T-helper 17 cell (primary cell): ENCODE results near the gene CTDSPL. TPM values are rescaled to one million over a fixed set of nuclear protein-coding genes. Genes with fewer than 3 reads are reported as not detected.
A peak's percentile ranks its signal among the peaks of the same experiment; 100 is the strongest.

Experiments used
- ATAC-seq: fragments of 150-1000 bp; cut with Tn5 transposase; 2 replicates; pipeline ENCODE4 v1.10.0; 2021; ENCODE audit warnings: mild to moderate bottlenecking, moderate library complexity
- DNase-seq, 3 donors: peaks; one replicate each; pipeline versions ENCODE4 v3.0.0 to v3.0.0-alpha.2; 2020 to 2021
- H3K9me3 ChIP-seq: one replicate; pipeline ENCODE4 v1.7.0; 2013; ENCODE audit warnings: low read length, mild to moderate bottlenecking; ENCODE audit not compliant: control insufficient read depth, poor library complexity, severe bottlenecking
- H3K27ac Mint-ChIP-seq: one replicate; pipeline ENCODE4 v1.8.0; 2022; ENCODE audit warnings: mild to moderate bottlenecking, moderate library complexity, mixed read lengths
- H3K27me3 Mint-ChIP-seq: one replicate; pipeline ENCODE4 v1.8.0; 2022; ENCODE audit warnings: mixed read lengths
- H3K36me3 Mint-ChIP-seq: one replicate; pipeline ENCODE4 v1.8.0; 2022; ENCODE audit warnings: low read depth, mixed read lengths
- H3K4me1 Mint-ChIP-seq: one replicate; pipeline ENCODE4 v1.8.0; 2022; ENCODE audit warnings: mild to moderate bottlenecking, mixed read lengths
- H3K4me3 Mint-ChIP-seq: one replicate; pipeline ENCODE4 v1.8.0; 2022; ENCODE audit warnings: mild to moderate bottlenecking, moderate library complexity, mixed read lengths
- total RNA-seq, 4 donors: library from RNA in 2 of 4; stranded (reverse) in 2 of 4; gene quantifications; one replicate each; pipeline ENCODE4 v1.2.3 and lab custom pipeline; 2022 to 2026

Gene CTDSPL
- total RNA-seq, 2 donors from 2014 or later: 2.2 to 48.0 TPM

- Mint-ChIP-seq H3K27me3 (no peaks in the 10 kb centered on the region), H3K27ac (peak overlapping the region; percentile 59), H3K4me1 (peaks cover 42% of the 10 kb centered on the region), H3K36me3 (peaks cover 2% of the 10 kb centered on the region), H3K4me3 (no peak overlapping the region)
- H3K9me3 ChIP-seq: no peaks in the 10 kb centered on the region
- DNase-seq (no peak), ATAC-seq (no peak)
Observed at GRCh38 chr3:37991823-37992222, 130.1 kb downstream of the CTDSPL start.

DNA sequence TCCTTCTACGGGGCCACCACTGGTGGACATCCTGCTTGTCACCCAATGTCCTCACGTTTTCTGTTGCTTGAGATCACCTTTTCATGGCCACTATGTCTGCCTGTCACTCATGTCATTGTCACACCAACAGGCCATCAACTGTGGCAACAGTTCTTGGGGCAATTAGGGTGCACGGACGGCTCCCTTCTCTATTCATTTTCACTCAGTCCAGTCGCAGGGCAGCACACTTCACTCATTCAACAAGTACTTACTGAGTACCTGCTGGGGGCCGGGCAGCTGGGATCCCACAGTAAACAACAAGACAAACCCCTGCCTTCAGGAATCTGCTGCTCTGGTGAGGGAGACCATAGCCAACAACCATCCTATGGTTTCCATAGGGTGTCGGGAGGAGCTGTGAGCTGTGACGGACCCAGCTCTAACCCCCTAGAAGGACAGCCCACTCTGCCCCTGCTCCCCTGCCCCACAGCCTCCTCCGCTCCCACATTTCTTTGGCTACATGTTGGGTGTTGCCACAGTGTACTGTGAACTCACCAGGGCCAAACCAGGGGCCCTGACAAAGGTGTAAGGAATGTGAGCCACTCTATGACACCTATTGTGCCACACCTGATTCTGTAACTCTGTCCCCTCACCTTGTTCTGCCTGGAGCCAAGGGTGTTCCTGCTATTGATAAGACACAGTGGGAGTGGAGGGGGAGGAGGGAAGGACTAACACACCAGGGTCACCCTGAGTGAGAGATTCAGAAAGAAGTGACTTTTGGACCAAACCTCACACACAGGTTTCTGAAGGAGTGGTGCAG lies 130.8 kb downstream of the CTDSPL start:
- no peak for ATAC-seq
- Mint-ChIP-seq H3K36me3 (peaks cover 2% of the 10 kb centered on the region), H3K4me3 (no peak overlapping the region), H3K4me1 (peaks cover 46% of the 10 kb centered on the region), H3K27ac (peak overlapping the region; percentile 96), H3K27me3 (no peaks in the 10 kb centered on the region)
- no peak for DNase-seq
- H3K9me3 ChIP-seq: no peaks in the 10 kb centered on the region

GRCh38 chr3:37993067-37993455 lies 131.4 kb downstream of the CTDSPL start:
- no peak for ATAC-seq
- Mint-ChIP-seq H3K36me3 (peaks cover 2% of the 10 kb centered on the region), H3K4me1 (peaks cover 44% of the 10 kb centered on the region), H3K27ac (peak overlapping the region; percentile 96), H3K27me3 (no peaks in the 10 kb centered on the region), H3K4me3 (peak overlapping the region; percentile 93)
- H3K9me3 ChIP-seq: no peaks in the 10 kb centered on the region
- DNase-seq: no peak

GRCh38 chr3:37993460-37993819 lies 131.8 kb downstream of the CTDSPL start:
- no peaks in the 10 kb centered on the region for H3K9me3 ChIP-seq
- H3K36me3 Mint-ChIP-seq: peaks cover 2% of the 10 kb centered on the region
- H3K4me1 Mint-ChIP-seq: peaks cover 47% of the 10 kb centered on the region
- peak overlapping the region; percentile 96 for H3K27ac Mint-ChIP-seq
- H3K27me3 Mint-ChIP-seq: no peaks in the 10 kb centered on the region
- ATAC-seq: no peak
- no peak for DNase-seq
- peak overlapping the region; percentile 93 for H3K4me3 Mint-ChIP-seq

GRCh38 chr3:37993820-37994638 lies 132.3 kb downstream of the CTDSPL start:
- DNase-seq: peak in 2 of 3 donors; percentile 39 to 41
- peaks cover 48% of the 10 kb centered on the region for H3K4me1 Mint-ChIP-seq
- H3K4me3 Mint-ChIP-seq: peak overlapping the region; percentile 93
- ATAC-seq: peak; percentile 52
- H3K36me3 Mint-ChIP-seq: peaks cover 2% of the 10 kb centered on the region
- H3K9me3 ChIP-seq: no peaks in the 10 kb centered on the region
- peak overlapping the region; percentile 96 for H3K27ac Mint-ChIP-seq
- no peaks in the 10 kb centered on the region for H3K27me3 Mint-ChIP-seq

GRCh38 chr3:37994639-37994972 lies 132.9 kb downstream of the CTDSPL start:
- peaks cover 49% of the 10 kb centered on the region for H3K4me1 Mint-ChIP-seq
- peaks cover 2% of the 10 kb centered on the region for H3K36me3 Mint-ChIP-seq
- no peaks in the 10 kb centered on the region for H3K27me3 Mint-ChIP-seq
- ATAC-seq (no peak), DNase-seq (no peak)
- peak overlapping the region; percentile 93 for H3K4me3 Mint-ChIP-seq
- no peaks in the 10 kb centered on the region for H3K9me3 ChIP-seq
- peak overlapping the region; percentile 96 for H3K27ac Mint-ChIP-seq

DNA sequence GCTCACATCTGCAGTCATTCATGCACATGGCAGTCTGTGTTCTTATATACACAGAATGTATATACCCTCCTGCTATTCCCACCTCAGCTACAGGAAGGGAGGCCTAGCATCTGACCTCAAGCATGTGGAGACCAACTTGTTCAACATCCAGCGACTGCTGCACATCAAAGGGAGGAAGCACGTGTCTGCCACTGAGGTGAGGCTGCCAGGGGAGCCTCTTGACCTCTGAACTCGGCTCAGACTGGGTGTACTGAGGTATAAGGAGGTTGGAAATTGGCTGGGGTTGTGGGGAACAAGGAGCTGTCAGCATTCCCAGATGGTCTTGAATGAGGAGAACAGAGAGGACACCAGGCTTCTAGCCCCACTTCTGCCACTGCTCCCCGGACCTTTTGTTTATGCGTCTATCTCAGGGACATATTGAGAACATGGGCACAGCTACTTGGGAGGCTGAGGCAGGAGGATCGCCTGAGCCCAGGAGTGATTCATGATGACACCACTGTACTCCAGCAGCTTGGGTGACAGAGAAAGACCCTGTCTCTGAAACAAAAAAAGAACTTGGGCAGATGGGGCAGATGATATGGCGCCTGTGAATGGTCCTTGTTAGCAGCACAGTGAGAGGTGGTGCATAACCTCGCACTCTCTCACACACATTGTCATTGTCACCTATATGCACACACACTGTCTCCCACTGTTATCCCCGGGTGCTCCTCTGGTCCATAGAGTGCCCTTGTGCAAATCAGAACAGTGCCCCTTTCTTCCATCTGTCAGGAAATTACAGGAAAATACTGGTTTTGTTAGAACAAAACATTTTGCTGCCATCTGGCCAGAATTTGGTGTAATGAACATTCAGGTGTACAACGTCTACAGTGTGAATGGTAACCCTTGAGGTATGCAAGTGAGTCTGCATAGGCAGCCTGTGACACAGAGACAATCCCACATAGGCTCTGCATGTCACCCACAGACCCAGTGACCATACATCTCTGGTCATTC lies 134.3 kb downstream of the CTDSPL start:
- no peaks in the 10 kb centered on the region for H3K9me3 ChIP-seq
- Mint-ChIP-seq H3K36me3 (peaks cover 2% of the 10 kb centered on the region), H3K4me3 (peak overlapping the region; percentile 93), H3K27me3 (no peaks in the 10 kb centered on the region), H3K27ac (peak overlapping the region; percentile 96), H3K4me1 (peaks cover 53% of the 10 kb centered on the region)
- DNase-seq (no peak), ATAC-seq (no peak)

GRCh38 chr3:37996785-37997301 lies 135.2 kb downstream of the CTDSPL start:
- H3K9me3 ChIP-seq: no peaks in the 10 kb centered on the region
- Mint-ChIP-seq H3K36me3 (peaks cover 2% of the 10 kb centered on the region), H3K27ac (peak overlapping the region; percentile 96), H3K4me3 (peak overlapping the region; percentile 72), H3K27me3 (no peaks in the 10 kb centered on the region), H3K4me1 (peaks cover 53% of the 10 kb centered on the region)
- DNase-seq (peak; percentile 56 to 79 (median 66)), ATAC-seq (peak; percentile 70)

GRCh38 chr3:37997342-37997741 lies 135.7 kb downstream of the CTDSPL start:
- H3K9me3 ChIP-seq: no peaks in the 10 kb centered on the region
- Mint-ChIP-seq H3K27ac (peak overlapping the region; percentile 96), H3K27me3 (no peaks in the 10 kb centered on the region), H3K4me3 (no peak overlapping the region), H3K4me1 (peaks cover 51% of the 10 kb centered on the region), H3K36me3 (peaks cover 2% of the 10 kb centered on the region)
- DNase-seq: no peak
- ATAC-seq: no peak

DNA sequence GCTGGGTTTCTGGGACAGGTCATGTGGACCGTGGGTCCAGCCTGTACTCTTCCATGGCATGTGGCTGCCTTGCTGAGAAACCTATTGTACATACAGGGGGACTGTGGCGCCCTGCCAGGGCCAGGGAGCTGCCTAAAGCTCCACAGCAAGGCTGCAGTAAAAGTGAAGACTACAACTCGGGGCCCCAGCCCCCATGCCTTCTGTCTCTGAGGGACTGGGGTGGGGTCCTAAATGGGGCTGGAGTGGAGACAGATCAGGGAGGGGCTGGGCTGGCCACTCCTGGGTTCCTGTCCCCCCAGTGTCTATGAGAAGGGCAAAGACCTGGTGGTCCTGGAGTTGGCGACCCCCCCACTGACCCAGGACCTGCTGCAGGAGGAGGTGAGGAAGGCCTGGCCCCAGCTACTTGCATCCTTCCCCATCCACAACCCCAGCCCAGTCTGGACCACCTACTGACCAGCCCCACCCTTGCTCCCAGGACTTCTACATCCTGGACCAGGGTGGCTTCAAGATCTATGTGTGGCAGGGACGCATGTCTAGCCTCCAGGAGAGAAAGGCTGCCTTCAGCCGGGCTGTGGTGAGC lies 136.2 kb downstream of the CTDSPL start:
- peaks cover 50% of the 10 kb centered on the region for H3K4me1 Mint-ChIP-seq
- no peak for DNase-seq
- peak overlapping the region; percentile 77 for H3K4me3 Mint-ChIP-seq
- peak overlapping the region; percentile 92 for H3K27ac Mint-ChIP-seq
- H3K27me3 Mint-ChIP-seq: no peaks in the 10 kb centered on the region
- peaks cover 2% of the 10 kb centered on the region for H3K36me3 Mint-ChIP-seq
- ATAC-seq: no peak
- H3K9me3 ChIP-seq: no peaks in the 10 kb centered on the region

DNA sequence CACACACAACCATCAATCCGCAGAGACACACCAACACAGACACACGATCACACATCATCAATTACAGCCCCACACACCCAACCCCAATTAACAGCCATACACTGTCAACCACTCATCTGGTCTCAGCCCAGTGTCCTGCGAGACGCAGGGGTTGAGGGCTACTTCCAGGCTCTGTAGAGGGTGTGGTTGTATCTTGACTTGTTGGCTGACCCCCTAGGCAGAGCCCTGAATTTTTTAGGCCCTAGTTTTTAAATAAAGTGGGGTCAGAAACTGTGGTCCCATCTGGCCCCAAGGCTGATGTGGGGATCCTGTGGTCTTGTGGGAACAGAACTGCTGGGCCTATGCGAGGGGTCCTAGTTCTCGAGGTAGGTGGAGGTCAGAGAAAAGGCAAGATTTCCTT lies 138.2 kb downstream of the CTDSPL start:
- Mint-ChIP-seq H3K4me1 (peaks cover 50% of the 10 kb centered on the region), H3K4me3 (peak overlapping the region; percentile 57), H3K36me3 (peaks cover 2% of the 10 kb centered on the region), H3K27ac (peak overlapping the region; percentile 92), H3K27me3 (no peaks in the 10 kb centered on the region)
- DNase-seq: no peak
- no peak for ATAC-seq
- no peaks in the 10 kb centered on the region for H3K9me3 ChIP-seq

- peak overlapping the region; percentile 92 for H3K27ac Mint-ChIP-seq
- DNase-seq (no peak), ATAC-seq (no peak)
- H3K36me3 Mint-ChIP-seq: peaks cover 2% of the 10 kb centered on the region
- H3K4me3 Mint-ChIP-seq: peak overlapping the region; percentile 57
- peaks cover 47% of the 10 kb centered on the region for H3K4me1 Mint-ChIP-seq
- H3K9me3 ChIP-seq: no peaks in the 10 kb centered on the region
- H3K27me3 Mint-ChIP-seq: no peaks in the 10 kb centered on the region
Observed at GRCh38 chr3:38000242-38000916, 138.7 kb downstream of the CTDSPL start.
